PC-3 (cell line): ENCODE results near the gene CDH16. TPM values are rescaled to one million over a fixed set of nuclear protein-coding genes. Genes with fewer than 3 reads are reported as not detected.

Source experiments
- ATAC-seq: fragments of 200-7000 bp; cut with Tn5 transposase; 2 replicates; pipeline ENCODE4 v1.9.1; 2020; ENCODE audit warnings: mild to moderate bottlenecking, moderate library complexity
- BruUV-seq: library from RNA; stranded (reverse); fragments of 400-500 nt; replicated peaks from 2 replicates; lab custom pipeline; 2021; lab: Mats Ljungman, UMichigan
- CTCF ChIA-PET: fragments of 300-600 bp; sonication (Branson Sonifier 250); formaldehyde crosslinking; loops from one replicate; lab custom pipeline; 2022; ENCODE audit warnings: antibody characterized with exemption; lab: Charles Lee
- POLR2A ChIA-PET: fragments of 300-600 bp; sonication (Branson Sonifier 250); formaldehyde crosslinking; loops from one replicate; lab custom pipeline; 2022; ENCODE audit warnings: antibody characterized with exemption; ENCODE audit not compliant: unreplicated experiment; lab: Charles Lee
- DNase-seq: peaks from one replicate; pipeline ENCODE4 v3.0.0-alpha.2; 2015
- H2AFZ ChIP-seq: fragments of 300-600 bp; sonication (generic); 2 replicates; pipeline ENCODE4 v1.6.0; 2016; ENCODE audit warnings: antibody characterized with exemption, low read length
- H3F3A ChIP-seq: fragments of 300-600 bp; sonication (generic); one replicate; pipeline ENCODE4 v1.6.0; 2017; ENCODE audit warnings: antibody characterized with exemption, low read length, control low read depth, mild to moderate bottlenecking; ENCODE audit not compliant: unreplicated experiment
- H3K27ac ChIP-seq: fragments of 300-600 bp; sonication (generic); 2 replicates; pipeline ENCODE4 v1.5.1; 2016; ENCODE audit warnings: mild to moderate bottlenecking, low read length
- H3K27me3 ChIP-seq: fragments of 300-600 bp; sonication (generic); 2 replicates; pipeline ENCODE4 v1.6.1; 2016; ENCODE audit warnings: low read length, mixed read lengths
- H3K36me3 ChIP-seq: fragments of 300-600 bp; sonication (generic); 2 replicates; pipeline ENCODE4 v1.6.1; 2016; ENCODE audit warnings: low read depth, mixed run types, low read length, mixed read lengths
- H3K4me1 ChIP-seq: fragments of 300-600 bp; sonication (generic); 2 replicates; pipeline ENCODE4 v1.5.1; 2016; ENCODE audit warnings: low read length; ENCODE audit not compliant: insufficient read depth
- H3K4me2 ChIP-seq: fragments of 300-600 bp; sonication (generic); 2 replicates; pipeline ENCODE4 v1.6.0; 2016; ENCODE audit warnings: low read length
- H3K4me3 ChIP-seq: fragments of 300-600 bp; sonication (generic); 2 replicates; pipeline ENCODE4 v1.5.1; 2016; ENCODE audit warnings: mild to moderate bottlenecking, low read length, mixed read lengths
- H3K79me2 ChIP-seq: fragments of 300-600 bp; sonication (generic); 2 replicates; pipeline ENCODE4 v1.6.1; 2017; ENCODE audit warnings: low read length, mixed read lengths
- H3K9ac ChIP-seq: fragments of 300-600 bp; sonication (generic); 2 replicates; pipeline ENCODE4 v1.6.0; 2016; ENCODE audit warnings: mild to moderate bottlenecking, low read length
- H3K9me2 ChIP-seq: fragments of 300-600 bp; sonication (generic); replicated peaks from 2 replicates; pipeline ENCODE4 v1.6.1; 2016; ENCODE audit warnings: mixed run types, low read length, mixed read lengths
- H3K9me3 ChIP-seq: fragments of 300-600 bp; sonication (generic); 2 replicates; pipeline ENCODE4 v1.6.1; 2016; ENCODE audit warnings: low read length, mixed read lengths
- H4K20me1 ChIP-seq: fragments of 300-600 bp; sonication (generic); 2 replicates; pipeline ENCODE4 v1.6.1; 2016; ENCODE audit warnings: low read length, mixed read lengths
- CTCF ChIP-seq: fragments of 300-600 bp; sonication (generic); conservative IDR thresholded peaks from 2 replicates; pipeline ENCODE4 v1.5.1; 2017; ENCODE audit warnings: antibody characterized with exemption, low read depth, mild to moderate bottlenecking, low read length
- EZH2 ChIP-seq: fragments of 300-600 bp; sonication (generic); IDR thresholded peaks from one replicate; pipeline ENCODE4 v1.6.1; 2017; ENCODE audit warnings: antibody characterized with exemption, mild to moderate bottlenecking, low read length; ENCODE audit not compliant: unreplicated experiment
- EZH2phosphoT487 ChIP-seq: fragments of 300-600 bp; sonication (generic); IDR thresholded peaks from 2 replicates; pipeline ENCODE4 v1.6.1; 2018; ENCODE audit warnings: mild to moderate bottlenecking, antibody characterized with exemption, low read length, borderline replicate concordance
- intact Hi-C: fragments of 100-400 bp; cut with micrococcal nuclease; formaldehyde crosslinking; loops from 2 replicates; pipeline ENCODE4 v1.9.0; 2023
- total RNA-seq: library from RNA; depleted of rRNA; stranded (reverse); fragments of >200 nt; gene quantifications from 2 replicates; pipeline ENCODE4 v1.2.3, GENCODE V29; 2014

CDH16 gene
- total RNA-seq, 1 experiment from 2014 or later = not detected

- POLR2A ChIA-PET = no interaction called here
- H3K27me3 ChIP-seq = no peaks in the 10 kb centered on the region
- no peaks in the 10 kb centered on the region for H3K36me3 ChIP-seq
- H3K9me3 ChIP-seq = no peaks in the 10 kb centered on the region
- H4K20me1 ChIP-seq = no peaks in the 10 kb centered on the region
- no TSS peak for BruUV-seq
- no peak overlapping the region for H3K4me2 ChIP-seq
- CTCF ChIA-PET = no interaction called here
- H3K4me1 ChIP-seq = peaks cover 4% of the 10 kb centered on the region; the same call in 1 of the 2 replicates
- intact Hi-C loops = no loop called here
- no peaks in the 10 kb centered on the region for H3F3A ChIP-seq
- ATAC-seq (no peak), DNase-seq (no peak)
- TF ChIP-seq EZH2phosphoT487 = no peak
- TF ChIP-seq EZH2 = no peak
- no peak for TF ChIP-seq CTCF
- no peaks in the 10 kb centered on the region for H3K9me2 ChIP-seq
- H3K9ac ChIP-seq = no peak overlapping the region
- no peak overlapping the region for H2AFZ ChIP-seq
- no peaks in the 10 kb centered on the region for H3K79me2 ChIP-seq
- no peak overlapping the region for H3K4me3 ChIP-seq
- no peak overlapping the region for H3K27ac ChIP-seq
Observed at GRCh38 chr16:66903544-66904427, 14.9 kb downstream of the CDH16 start.

GRCh38 chr16:66902648-66903543 lies 15.8 kb downstream of the CDH16 start:
- no peaks in the 10 kb centered on the region for H4K20me1 ChIP-seq
- intact Hi-C loops = no loop called here
- no peak overlapping the region for H3K27ac ChIP-seq
- BruUV-seq = no TSS peak
- H3K4me2 ChIP-seq = no peak overlapping the region
- H3K36me3 ChIP-seq = no peaks in the 10 kb centered on the region
- no peaks in the 10 kb centered on the region for H3K9me3 ChIP-seq
- peaks cover 4% of the 10 kb centered on the region; the same call in 1 of the 2 replicates for H3K4me1 ChIP-seq
- CTCF ChIA-PET = no interaction called here
- no peak overlapping the region for H3K9ac ChIP-seq
- TF ChIP-seq CTCF = no peak
- no peak for TF ChIP-seq EZH2
- no peak for TF ChIP-seq EZH2phosphoT487
- POLR2A ChIA-PET = no interaction called here
- no peak overlapping the region for H3K4me3 ChIP-seq
- no peak overlapping the region for H2AFZ ChIP-seq
- DNase-seq (no peak), ATAC-seq (no peak)
- no peaks in the 10 kb centered on the region for H3K27me3 ChIP-seq
- H3K79me2 ChIP-seq = no peaks in the 10 kb centered on the region
- no peaks in the 10 kb centered on the region for H3K9me2 ChIP-seq
- H3F3A ChIP-seq = no peaks in the 10 kb centered on the region
